ENCODE data around the gene MRI1.

The MRI1 gene

GRCh38 chr19:13797870-13798269, 33.5 kb downstream of the MRI1 start:
- DNase-seq (ENCODE audit: extremely low read depth, low read depth) = no peak

GRCh38 chr19:13799669-13800068, 35.3 kb downstream of the MRI1 start:
- TF ChIP-seq CTCF (IDR thresholded peaks at IDR 0.05; ENCODE audit: low read depth, low read length, missing control alignments) = no peak
- no peak overlapping the region for H3K4me3 ChIP-seq (replicated peaks; ENCODE audit: low read depth, low read length)
- DNase-seq (ENCODE audit: extremely low read depth, low read depth) = no peak

More at GRCh38 chr19:13797870-13798269, 33.5 kb downstream of the MRI1 start:
- no peak overlapping the region for H3K4me3 ChIP-seq (replicated peaks; ENCODE audit: low read depth, low read length)
- no peak for TF ChIP-seq CTCF (IDR thresholded peaks at IDR 0.05; ENCODE audit: low read depth, low read length, missing control alignments)

- no peak for DNase-seq (ENCODE audit: extremely low read depth, low read depth)
- TF ChIP-seq CTCF (IDR thresholded peaks at IDR 0.05; ENCODE audit: low read depth, low read length, missing control alignments) = no peak
Measured at GRCh38 chr19:13803038-13803437, 38.7 kb downstream of the MRI1 start.

GRCh38 chr19:13804830-13805683, 40.7 kb downstream of the MRI1 start:
- no peak overlapping the region for H3K4me3 ChIP-seq (replicated peaks; ENCODE audit: low read depth, low read length)
- no peak for DNase-seq (ENCODE audit: extremely low read depth, low read depth)
- TF ChIP-seq CTCF (IDR thresholded peaks at IDR 0.05; ENCODE audit: low read depth, low read length, missing control alignments) = peak; percentile 23

More at GRCh38 chr19:13803038-13803437, 38.7 kb downstream of the MRI1 start:
- H3K4me3 ChIP-seq (replicated peaks; ENCODE audit: low read depth, low read length) = no peak overlapping the region

- no peak for TF ChIP-seq CTCF (IDR thresholded peaks at IDR 0.05; ENCODE audit: low read depth, low read length, missing control alignments)
- DNase-seq (ENCODE audit: extremely low read depth, low read depth) = no peak
- H3K4me3 ChIP-seq (replicated peaks; ENCODE audit: low read depth, low read length) = no peak overlapping the region
Measured at GRCh38 chr19:13806728-13807127, 42.4 kb downstream of the MRI1 start.

- DNase-seq (ENCODE audit: extremely low read depth, low read depth) = no peak
- no peak overlapping the region for H3K4me3 ChIP-seq (replicated peaks; ENCODE audit: low read depth, low read length)
- TF ChIP-seq CTCF (IDR thresholded peaks at IDR 0.05; ENCODE audit: low read depth, low read length, missing control alignments) = no peak
Measured at GRCh38 chr19:13807421-13808021, 43.2 kb downstream of the MRI1 start.

All from HFF-Myc (cell line).